Esophagus squamous epithelium (tissue), 4 donors: Measurements from ENCODE around the gene PCCA.

Source experiments
- CTCF ChIP-seq, 6 experiments: fragments of 450-650 bp in 4 of 6; fragments of 200-600 bp in 2 of 6; sonication (generic) in 2 of 6; IDR thresholded peaks; one replicate each; pipeline ENCODE4 v1.5.1; 2016 to 2019; ENCODE audit warnings: antibody characterized with exemption in 6 of 6, mild to moderate bottlenecking in 4 of 6, moderate library complexity in 4 of 6
- POLR2A ChIP-seq, 4 donors: fragments of 450-650 bp; IDR thresholded peaks; one replicate each; pipeline ENCODE4 v1.6.1; 2017; ENCODE audit warnings: antibody characterized with exemption in 4 of 4, mild to moderate bottlenecking in 4 of 4, moderate library complexity in 3 of 4

GRCh38 chr13:100396776-100397175 is 307.9 kb downstream of the PCCA start:
- TF ChIP-seq CTCF (IDR thresholded peaks at IDR 0.05), result no peak
- no peak for TF ChIP-seq POLR2A (IDR thresholded peaks at IDR 0.05)
